Motor neuron (in vitro differentiated cells): ENCODE results near the gene SCARF1. TPM values are rescaled to one million over a fixed set of nuclear protein-coding genes. Genes with fewer than 3 reads are reported as not detected.

Experiments
- ATAC-seq, 8 experiments: fragments of 200-7000 bp; cut with Tn5 transposase; replicated peaks in 6 of 8; 2 replicates each; pipeline ENCODE4 v1.8.0; 2021; ENCODE audit warnings: mild to moderate bottlenecking in 8 of 8, moderate library complexity in 8 of 8
- H3K27ac ChIP-seq, 2 donors: fragments of 250-450 bp; sonication (Bioruptor Pico); 2 replicates each; pipeline ENCODE4 v1.9.0; 2021; ENCODE audit warnings: antibody characterized with exemption in 2 of 2, mild to moderate bottlenecking in 2 of 2, moderate library complexity in 1 of 2
- H3K4me1 ChIP-seq, 2 donors: fragments of 250-450 bp; sonication (Bioruptor Pico); replicated peaks in 1 of 2; 2 replicates each; pipeline ENCODE4 v1.6.1; 2021; ENCODE audit warnings: antibody characterized with exemption in 2 of 2, mild to moderate bottlenecking in 2 of 2, moderate library complexity in 1 of 2
- H3K4me3 ChIP-seq, 5 donors: fragments of 250-450 bp; sonication (Bioruptor Pico); 2 replicates each; pipeline ENCODE4 v1.9.0; 2021; ENCODE audit warnings: antibody characterized with exemption in 5 of 5, mild to moderate bottlenecking in 5 of 5, moderate library complexity in 4 of 5
- WGBS, 10 experiments: fragments of 450-650 bp; shearing (Covaris generic); methylation state at CpG; one replicate each; pipeline ENCODE4 v1.0.0; 2022; 5-methylcytosine and 5-hydroxymethylcytosine counted together
- in situ Hi-C, 9 experiments: fragments of 400-800 bp; cut with MboI; loops; one replicate each; pipeline ENCODE4 v1.15.0; 2021; ENCODE audit warnings: low sequenced_read_pairs in 9 of 9, low pct_unique_long_range_greater_than_20kb in 2 of 9; ENCODE audit not compliant: unreplicated experiment in 9 of 9
- total RNA-seq, 8 experiments: library from RNA; unstranded; fragments of 300-600 nt; gene quantifications; 2 replicates each; pipeline versions ENCODE4 v1.2.3 to v1.2.4, GENCODE V29; 2022

Gene SCARF1
- total RNA-seq, 8 experiments from 2014 or later = 0.22 to 2.4 (median 0.50) TPM

DNA sequence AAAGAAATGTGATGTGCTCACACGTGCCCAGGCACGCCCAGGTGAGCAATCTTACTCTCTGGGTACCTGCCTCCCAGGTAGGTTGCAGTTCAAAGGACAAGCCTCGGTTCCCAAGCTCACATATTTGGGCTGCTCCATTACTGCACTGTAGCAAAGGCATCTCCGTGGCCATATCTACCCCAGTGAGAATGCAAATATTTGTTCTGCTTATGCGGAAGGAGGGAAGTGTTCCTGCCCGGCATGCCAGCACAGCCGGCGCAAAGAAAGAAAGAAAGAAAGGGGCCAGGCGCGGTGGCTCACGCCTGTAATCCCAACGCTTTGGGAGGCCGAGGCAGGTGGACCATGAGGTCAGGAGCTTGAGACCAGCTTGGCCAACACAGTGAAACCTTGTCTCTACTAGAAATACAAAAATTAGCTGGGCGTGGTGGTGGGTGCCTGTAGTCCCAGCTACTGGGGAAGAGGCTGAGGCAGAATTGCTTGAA lies 47.6 kb downstream of the SCARF1 start:
- ATAC-seq = no peak
- Histone ChIP-seq H3K4me3 (no peak overlapping the region), H3K27ac (no peak overlapping the region), H3K4me1 (no peaks in the 10 kb centered on the region)
- WGBS, 10 experiments = 80 to 100% (median 94%) methylated on average over 1 to 12 of the region's 14 CpGs; no CpG with 5 or more reads in 3 of the 10 experiments
- in situ Hi-C loops = no loop called here

- H3K4me3 ChIP-seq = no peak overlapping the region
- H3K4me1 ChIP-seq = no peaks in the 10 kb centered on the region
- in situ Hi-C loops = no loop called here
- H3K27ac ChIP-seq = no peak overlapping the region
- WGBS, 10 experiments = 50 to 100% (median 86%) methylated on average over 1 to 5 of the region's 5 CpGs; no CpG with 5 or more reads in 3 of the 10 experiments
- ATAC-seq = no peak
These were observed 52.0 kb downstream of the SCARF1 start for GRCh38 chr17:1593630-1593931.

- WGBS, 10 experiments = 69 to 100% (median 94%) methylated on average over 1 to 13 of the region's 25 CpGs; no CpG with 5 or more reads in 5 of the 10 experiments
- no peak for ATAC-seq
- Histone ChIP-seq H3K4me1 (no peaks in the 10 kb centered on the region), H3K4me3 (no peak overlapping the region), H3K27ac (no peak overlapping the region)
- in situ Hi-C loops = no loop called here
These were observed 52.5 kb downstream of the SCARF1 start for GRCh38 chr17:1592751-1593629.

DNA sequence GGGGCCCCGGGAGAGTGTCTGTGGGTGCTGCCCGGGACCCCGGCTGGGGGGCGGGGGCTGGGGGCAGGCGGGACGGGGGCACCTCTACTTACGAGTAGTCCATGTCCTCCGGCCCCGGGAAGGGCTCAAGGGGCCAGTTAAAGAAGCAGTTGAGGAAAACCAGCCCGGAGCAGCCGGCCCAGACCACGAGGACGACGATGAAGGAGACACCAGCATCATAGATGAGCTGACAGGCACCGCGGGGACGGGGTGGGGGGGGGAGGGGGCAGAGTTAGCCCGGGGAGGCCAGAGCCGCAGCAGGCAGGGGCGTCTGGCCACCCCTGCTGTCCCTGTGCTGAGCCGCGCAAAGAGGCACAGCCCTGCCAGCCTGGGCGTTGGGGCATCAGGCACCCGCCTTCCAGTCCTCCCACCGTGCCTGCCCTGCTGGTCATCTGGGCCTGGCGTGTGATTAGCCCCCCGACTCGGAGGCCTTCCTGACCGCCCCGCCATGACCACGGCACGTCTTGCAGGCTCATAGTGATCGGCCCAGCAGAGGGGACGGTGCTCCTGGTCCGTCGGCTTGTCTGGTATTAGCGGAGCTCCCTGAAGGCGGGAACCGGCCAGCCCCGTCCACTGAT lies 54.0 kb downstream of the SCARF1 start:
- WGBS, 10 experiments = 80 to 100% methylated on average over 1 to 2 of the region's 40 CpGs; no CpG with 5 or more reads in 8 of the 10 experiments
- no peak for ATAC-seq
- H3K27ac ChIP-seq = no peak overlapping the region
- in situ Hi-C loops = no loop called here
- no peaks in the 10 kb centered on the region for H3K4me1 ChIP-seq
- H3K4me3 ChIP-seq = no peak overlapping the region

- 78% methylated on average over 6 of the region's 38 CpGs; no CpG with 5 or more reads in 9 of the 10 experiments for WGBS, 10 experiments
- Histone ChIP-seq H3K27ac (no peak overlapping the region), H3K4me1 (no peaks in the 10 kb centered on the region), H3K4me3 (no peak overlapping the region)
- peak in 3 of 8 experiments; percentile 15 to 19 (median 17) for ATAC-seq
- in situ Hi-C loops = no loop called here
These were observed 54.6 kb downstream of the SCARF1 start for GRCh38 chr17:1590747-1591473.

DNA sequence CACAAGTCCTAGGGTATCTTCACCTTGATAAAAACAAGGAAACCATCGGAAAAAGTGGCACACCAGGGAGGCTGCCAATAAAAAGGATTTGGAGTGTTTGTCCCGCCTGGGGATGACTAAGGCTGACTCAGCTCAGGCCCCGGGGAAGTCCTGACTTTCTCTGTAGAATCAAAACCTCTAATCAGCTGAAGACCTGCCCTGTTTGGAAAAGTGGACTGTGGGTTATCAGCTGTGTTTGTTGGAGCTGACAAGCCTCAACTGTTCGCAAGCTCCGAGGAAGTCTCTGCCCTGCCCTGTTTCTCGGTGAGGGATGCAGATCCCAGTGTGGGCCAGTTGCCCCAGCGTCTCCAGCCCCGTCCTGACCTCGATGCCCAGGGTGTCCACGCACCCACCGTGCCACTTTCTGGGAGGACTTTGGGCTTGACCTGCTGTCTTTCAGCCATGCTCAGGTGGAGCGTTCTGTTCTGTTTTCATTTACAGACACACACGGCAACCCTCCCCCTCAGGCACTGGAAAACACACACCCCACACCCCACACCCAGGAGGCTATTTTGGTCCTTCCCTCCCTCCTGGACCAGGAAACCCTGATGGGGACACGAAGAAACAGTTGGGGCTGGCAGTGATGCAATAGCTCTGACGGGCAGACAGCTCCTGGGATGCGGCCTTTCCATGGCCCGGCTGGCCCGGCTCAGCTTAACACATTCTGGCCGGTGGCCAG lies 55.3 kb downstream of the SCARF1 start:
- no peak overlapping the region for H3K4me3 ChIP-seq
- in situ Hi-C loops = no loop called here
- H3K27ac ChIP-seq = no peak overlapping the region
- ATAC-seq = peak in 5 of 8 experiments; percentile 11 to 89 (median 46)
- H3K4me1 ChIP-seq = no peaks in the 10 kb centered on the region
- 0 to 85% (median 60%) methylated on average over 1 to 12 of the region's 19 CpGs; no CpG with 5 or more reads in 3 of the 10 experiments for WGBS, 10 experiments

DNA sequence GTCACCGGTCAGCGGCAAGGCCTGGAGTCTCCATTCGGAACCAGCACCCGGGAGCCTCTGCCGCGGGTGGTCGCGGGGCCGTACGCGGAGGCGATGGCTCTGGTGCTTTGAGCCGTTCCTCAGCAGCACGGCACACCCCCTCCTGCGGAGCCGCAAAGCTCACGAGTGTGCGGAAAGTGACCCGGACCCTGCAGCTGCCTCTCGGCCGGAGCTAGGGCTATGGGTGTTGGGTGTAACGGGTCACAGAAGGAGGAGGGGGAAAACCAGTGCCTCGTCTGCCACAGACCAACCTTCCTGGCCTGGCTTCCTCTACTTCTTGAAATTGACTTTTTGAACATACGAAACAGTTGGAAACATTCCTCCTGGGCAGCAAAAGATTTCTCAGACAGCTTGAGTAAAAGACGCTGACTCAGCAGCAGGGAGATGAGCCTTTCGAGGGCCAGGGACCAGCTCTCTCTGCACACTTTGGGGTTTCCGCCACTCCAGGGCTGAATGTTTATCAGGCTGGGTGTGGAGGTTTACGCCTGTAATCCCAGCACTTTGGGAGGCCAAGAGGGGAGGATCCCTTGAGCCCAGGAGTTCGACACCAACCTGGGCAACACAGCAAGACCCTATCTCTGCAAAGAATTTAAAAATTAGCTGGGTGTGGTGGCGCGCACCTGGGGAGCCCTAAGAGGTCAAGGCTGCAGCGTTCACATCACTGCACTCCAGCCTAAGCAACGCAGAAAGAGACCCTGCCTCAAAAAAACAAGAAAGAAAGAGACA lies 56.5 kb downstream of the SCARF1 start:
- in situ Hi-C loops = no loop called here
- Histone ChIP-seq H3K4me1 (no peaks in the 10 kb centered on the region), H3K4me3 (no peak overlapping the region), H3K27ac (no peak overlapping the region)
- 50 to 93% (median 90%) methylated on average over 1 to 18 of the region's 33 CpGs; no CpG with 5 or more reads in 2 of the 10 experiments for WGBS, 10 experiments
- no peak for ATAC-seq

- Histone ChIP-seq H3K4me1 (no peaks in the 10 kb centered on the region), H3K4me3 (no peak overlapping the region), H3K27ac (no peak overlapping the region)
- WGBS, 10 experiments = 76 to 100% (median 96%) methylated on average over 1 to 6 of the region's 14 CpGs; no CpG with 5 or more reads in 6 of the 10 experiments
- no peak for ATAC-seq
- in situ Hi-C loops = no loop called here
These were observed 61.4 kb downstream of the SCARF1 start for GRCh38 chr17:1584167-1584566.

Other genes with a start within 250 kb of the SCARF1 start
- gene YWHAE, start 245.5 kb downstream of the SCARF1 start, total RNA-seq = 100 to 1,000 TPM; 240 to 720 (median 456) TPM
- 10 to 100 TPM; 25.2 to 62.4 (median 40.1) TPM for gene CRK, start 189.5 kb downstream of the SCARF1 start, total RNA-seq
- 10 to 100 TPM in 4 of 8 experiments, 1 to 10 TPM in 4; 4.4 to 76.2 (median 16.8) TPM for gene MYO1C, start 153.0 kb downstream of the SCARF1 start, total RNA-seq
- 10 to 100 TPM; 10.3 to 28.6 (median 16.2) TPM for gene INPP5K, start 129.1 kb downstream of the SCARF1 start, total RNA-seq
- gene PITPNA, start 82.9 kb downstream of the SCARF1 start, total RNA-seq = 10 to 100 TPM; 22.5 to 52.1 (median 34.1) TPM
- gene SLC43A2, start 16.9 kb downstream of the SCARF1 start, total RNA-seq = 10 to 100 TPM in 6 of 8 experiments, 1 to 10 TPM in 2; 7.2 to 33.3 (median 25.2) TPM
- gene RILP, start 4.1 kb upstream of the SCARF1 start, total RNA-seq = 1 to 10 TPM in 6 of 8 experiments, under 1 TPM in 2; 0.58 to 3.1 (median 1.6) TPM
- gene PRPF8, start 39.1 kb upstream of the SCARF1 start, total RNA-seq = 100 to 1,000 TPM in 5 of 8 experiments, 10 to 100 TPM in 3; 82.6 to 237 (median 135) TPM
- 1 to 10 TPM in 4 of 8 experiments, under 1 TPM in 4; 0.25 to 5.6 (median 1.7) TPM for gene TLCD2, start 64.6 kb upstream of the SCARF1 start, total RNA-seq
- 10 to 100 TPM in 3 of 8 experiments, 1 to 10 TPM in 5; 4.0 to 26.2 (median 9.1) TPM for gene WDR81, start 79.0 kb upstream of the SCARF1 start, total RNA-seq
- gene SERPINF2, start 97.1 kb upstream of the SCARF1 start, total RNA-seq = under 1 TPM; 0.11 to 0.63 (median 0.30) TPM
- gene SERPINF1, start 116.3 kb upstream of the SCARF1 start, total RNA-seq = 100 to 1,000 TPM in 3 of 8 experiments, 10 to 100 TPM in 1, 1 to 10 TPM in 4; 4.0 to 435 (median 25.0) TPM
- 10 to 100 TPM in 4 of 8 experiments, 1 to 10 TPM in 4; 5.4 to 16.6 (median 9.8) TPM for gene SMYD4, start 184.2 kb upstream of the SCARF1 start, total RNA-seq
- gene RPA1, start 184.3 kb upstream of the SCARF1 start, total RNA-seq = 10 to 100 TPM in 6 of 8 experiments, 1 to 10 TPM in 2; 7.9 to 52.8 (median 16.9) TPM